GM06990 (cell line): Measurements from ENCODE around the gene PGM5.

Experiments used
- DNase-seq: peaks from one replicate; pipeline ENCODE4 v3.0.0-alpha.2; 2011; ENCODE audit not compliant: insufficient read length; ENCODE audit errors: extremely low read depth
- H3K27me3 ChIP-seq: replicated peaks from 2 replicates; pipeline ENCODE4 v1.6.0; 2011; ENCODE audit warnings: low read length; ENCODE audit not compliant: control insufficient read depth, insufficient read depth
- H3K36me3 ChIP-seq: 2 replicates; pipeline ENCODE4 v1.5.1; 2011; ENCODE audit warnings: low read length; ENCODE audit not compliant: control insufficient read depth, insufficient read depth
- H3K4me3 ChIP-seq: replicated peaks from 2 replicates; pipeline ENCODE4 v1.5.1; 2011; ENCODE audit warnings: low read depth, mild to moderate bottlenecking, control low read depth, low read length
- CTCF ChIP-seq: IDR thresholded peaks from 2 replicates; pipeline ENCODE4 v1.5.1; 2011; ENCODE audit warnings: low read length, control low read depth, mild to moderate bottlenecking, inconsistent platforms; ENCODE audit not compliant: insufficient read depth, poor library complexity, severe bottlenecking

Gene PGM5

GRCh38 chr9:68552700-68553476 is 196.5 kb downstream of the PGM5 start:
- DNase-seq = no peak
- TF ChIP-seq CTCF = no peak
- H3K36me3 ChIP-seq = no peaks in the 10 kb centered on the region

GRCh38 chr9:68555437-68556150 is 199.2 kb downstream of the PGM5 start:
- H3K27me3 ChIP-seq = no peaks in the 10 kb centered on the region; the same call in 1 of the 2 replicates
- H3K36me3 ChIP-seq = no peaks in the 10 kb centered on the region
- DNase-seq = no peak
- H3K4me3 ChIP-seq = no peak overlapping the region
- no peak for TF ChIP-seq CTCF

More at GRCh38 chr9:68552700-68553476, 196.5 kb downstream of the PGM5 start:
- H3K4me3 ChIP-seq = no peak overlapping the region
- no peaks in the 10 kb centered on the region; the same call in 1 of the 2 replicates for H3K27me3 ChIP-seq

- DNase-seq = no peak
- Histone ChIP-seq H3K36me3 (no peaks in the 10 kb centered on the region), H3K4me3 (no peak overlapping the region), H3K27me3 (no peaks in the 10 kb centered on the region; the same call in 1 of the 2 replicates)
- no peak for TF ChIP-seq CTCF
Observed at GRCh38 chr9:68558545-68558944, 202.1 kb downstream of the PGM5 start.

- Histone ChIP-seq H3K27me3 (no peaks in the 10 kb centered on the region; the same call in 1 of the 2 replicates), H3K4me3 (no peak overlapping the region), H3K36me3 (no peaks in the 10 kb centered on the region)
- DNase-seq = peak; percentile 28
- peak; percentile 74 for TF ChIP-seq CTCF
Observed at GRCh38 chr9:68560071-68560844, 203.8 kb downstream of the PGM5 start.

- no peak for TF ChIP-seq CTCF
- no peaks in the 10 kb centered on the region for H3K27me3 ChIP-seq
- no peaks in the 10 kb centered on the region for H3K36me3 ChIP-seq
- no peak overlapping the region for H3K4me3 ChIP-seq
- DNase-seq = no peak
Observed at GRCh38 chr9:68562461-68562860, 206.1 kb downstream of the PGM5 start.
